ENCODE results near the gene CHD5. TPM values are rescaled to one million over a fixed set of nuclear protein-coding genes. Genes with fewer than 3 reads are reported as not detected.

Gene CHD5
- total RNA-seq, 2 donors from 2014 or later: 0.07 to 2.0 TPM

DNA sequence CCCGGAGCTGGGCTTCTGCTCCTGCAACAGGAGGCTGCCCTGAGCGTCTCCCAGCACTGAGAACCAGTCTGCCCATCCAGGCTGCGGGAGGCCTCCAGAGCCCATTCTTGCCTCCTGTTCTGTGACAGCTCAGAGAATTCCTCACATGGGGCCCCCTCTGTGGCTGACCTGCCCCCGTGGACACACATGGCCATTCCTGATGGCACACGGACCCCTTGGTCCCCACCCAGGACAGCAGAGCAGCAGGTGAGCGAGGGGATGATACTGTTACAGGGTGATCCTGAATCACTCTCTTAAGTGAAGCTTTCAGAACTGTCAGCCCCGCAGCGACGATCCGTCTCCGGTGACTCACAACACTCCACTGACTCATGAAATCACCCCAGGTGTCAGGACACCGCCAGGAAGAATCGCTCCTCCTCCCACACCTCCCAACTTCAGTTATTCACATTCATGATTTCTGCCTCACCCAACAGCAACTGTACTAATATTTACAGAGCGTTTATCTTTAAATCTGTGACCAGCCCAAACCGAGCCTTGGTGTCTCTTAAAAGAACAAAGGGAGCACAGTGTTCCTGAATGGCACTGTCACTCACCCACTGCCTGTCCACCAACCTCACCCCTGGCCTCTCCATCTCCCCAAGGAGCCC is 22.5 kb downstream of the CHD5 start:
- no peak overlapping the region for H3K27ac ChIP-seq

DNA sequence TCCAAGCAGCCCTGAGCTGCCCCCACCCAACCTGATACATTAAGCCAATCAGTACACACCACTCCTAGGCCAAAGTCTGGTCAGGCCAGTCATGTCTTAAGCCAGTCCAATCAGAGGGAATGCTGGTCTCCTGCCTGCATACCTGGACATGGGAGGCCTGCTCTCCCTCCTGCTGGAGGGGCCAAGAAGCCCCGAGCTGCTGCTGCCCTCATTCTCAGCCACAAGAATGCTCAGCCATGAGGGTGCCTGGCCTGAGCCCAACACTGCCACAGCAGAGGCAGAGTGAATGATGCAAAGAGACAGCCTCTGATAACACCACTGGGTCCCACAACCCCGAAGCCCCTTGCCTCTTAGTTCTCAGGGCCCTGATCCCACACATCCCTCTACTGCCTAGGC is 23.0 kb downstream of the CHD5 start:
- H3K9me3 ChIP-seq: no peaks in the 10 kb centered on the region
- H3K27ac ChIP-seq: no peak overlapping the region
- no peaks in the 10 kb centered on the region for H3K36me3 ChIP-seq
- DNase-seq (ENCODE audit: low spot score): no peak
- H3K4me1 ChIP-seq: no peaks in the 10 kb centered on the region
- no peak overlapping the region for H3K4me3 ChIP-seq
- no peaks in the 10 kb centered on the region for H3K27me3 ChIP-seq
- TF ChIP-seq, protein P1, sequence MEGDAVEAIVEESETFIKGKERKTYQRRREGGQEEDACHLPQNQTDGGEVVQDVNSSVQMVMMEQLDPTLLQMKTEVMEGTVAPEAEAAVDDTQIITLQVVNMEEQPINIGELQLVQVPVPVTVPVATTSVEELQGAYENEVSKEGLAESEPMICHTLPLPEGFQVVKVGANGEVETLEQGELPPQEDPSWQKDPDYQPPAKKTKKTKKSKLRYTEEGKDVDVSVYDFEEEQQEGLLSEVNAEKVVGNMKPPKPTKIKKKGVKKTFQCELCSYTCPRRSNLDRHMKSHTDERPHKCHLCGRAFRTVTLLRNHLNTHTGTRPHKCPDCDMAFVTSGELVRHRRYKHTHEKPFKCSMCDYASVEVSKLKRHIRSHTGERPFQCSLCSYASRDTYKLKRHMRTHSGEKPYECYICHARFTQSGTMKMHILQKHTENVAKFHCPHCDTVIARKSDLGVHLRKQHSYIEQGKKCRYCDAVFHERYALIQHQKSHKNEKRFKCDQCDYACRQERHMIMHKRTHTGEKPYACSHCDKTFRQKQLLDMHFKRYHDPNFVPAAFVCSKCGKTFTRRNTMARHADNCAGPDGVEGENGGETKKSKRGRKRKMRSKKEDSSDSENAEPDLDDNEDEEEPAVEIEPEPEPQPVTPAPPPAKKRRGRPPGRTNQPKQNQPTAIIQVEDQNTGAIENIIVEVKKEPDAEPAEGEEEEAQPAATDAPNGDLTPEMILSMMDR (IDR thresholded peaks at IDR 0.05): no peak

More for the DNA sequence above, 22.5 kb downstream of the CHD5 start:
- TF ChIP-seq, protein P1 (IDR thresholded peaks at IDR 0.05): no peak
- Histone ChIP-seq H3K9me3 (no peaks in the 10 kb centered on the region), H3K4me3 (no peak overlapping the region), H3K36me3 (no peaks in the 10 kb centered on the region), H3K4me1 (no peaks in the 10 kb centered on the region), H3K27me3 (no peaks in the 10 kb centered on the region)
- no peak for DNase-seq (ENCODE audit: low spot score)

DNA sequence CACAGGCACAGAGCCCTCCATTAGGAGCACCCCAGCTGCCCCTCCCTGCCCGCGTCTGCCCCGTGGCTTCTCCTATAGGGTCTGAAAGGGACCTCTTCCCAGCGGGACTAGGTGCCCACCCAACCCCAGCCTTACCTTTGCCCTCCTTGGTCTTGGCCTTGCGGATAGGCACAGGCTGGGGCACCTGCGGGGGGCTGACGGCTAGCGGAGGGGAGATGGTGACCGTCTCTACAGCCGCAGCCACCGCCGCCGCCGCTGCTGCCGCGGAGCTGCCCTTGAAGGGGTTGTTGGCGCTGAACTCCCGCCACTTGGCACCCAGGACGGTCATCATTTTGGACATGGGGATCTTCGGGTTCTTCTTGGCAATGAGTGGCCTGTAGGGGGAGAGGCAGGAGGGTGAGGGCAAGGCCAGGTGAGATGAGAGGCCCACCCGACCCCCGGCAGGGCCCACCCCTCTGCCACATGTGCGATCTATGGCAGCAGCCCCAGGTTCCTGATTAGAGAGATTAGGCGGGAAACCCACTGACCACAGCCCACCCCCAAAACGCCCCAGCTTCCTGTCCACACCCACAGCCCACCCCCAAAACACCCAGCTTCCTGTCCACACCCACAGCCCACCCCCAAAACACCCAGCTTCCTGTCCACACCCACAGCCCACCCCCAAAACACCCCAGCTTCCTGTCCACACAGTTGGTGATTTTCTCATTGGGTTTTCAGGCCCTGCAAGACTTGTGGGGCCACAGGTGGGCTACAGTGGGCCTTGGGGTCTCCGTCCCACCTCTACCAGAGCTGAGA is 25.4 kb downstream of the CHD5 start:
- Histone ChIP-seq H3K4me3 (no peak overlapping the region), H3K27ac (no peak overlapping the region), H3K36me3 (no peaks in the 10 kb centered on the region), H3K9me3 (no peaks in the 10 kb centered on the region), H3K4me1 (no peaks in the 10 kb centered on the region), H3K27me3 (no peaks in the 10 kb centered on the region)
- no peak for DNase-seq (ENCODE audit: low spot score)
- TF ChIP-seq, protein P1 (IDR thresholded peaks at IDR 0.05): no peak

DNA sequence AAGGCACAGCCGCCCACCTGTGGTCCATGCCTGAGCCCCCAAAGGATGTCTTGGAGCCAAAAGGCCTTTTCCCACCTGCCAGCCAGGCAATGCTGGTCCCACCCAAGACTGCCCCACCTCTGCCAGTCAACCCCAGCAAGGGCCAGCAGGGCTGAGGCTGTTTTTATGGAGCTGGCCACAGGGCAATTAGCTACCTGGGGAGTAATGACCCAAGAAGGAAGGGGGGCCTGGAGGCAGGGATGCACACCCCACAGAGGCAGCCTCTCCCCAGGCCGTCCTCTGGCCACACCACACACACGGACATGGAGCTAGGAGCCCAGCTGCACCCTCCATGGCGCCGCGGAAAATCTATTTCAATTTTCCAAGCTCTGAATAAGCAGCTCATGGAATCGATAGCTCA is 27.2 kb downstream of the CHD5 start:
- no peak overlapping the region for H3K4me3 ChIP-seq
- TF ChIP-seq, protein P1 (IDR thresholded peaks at IDR 0.05): no peak

DNA sequence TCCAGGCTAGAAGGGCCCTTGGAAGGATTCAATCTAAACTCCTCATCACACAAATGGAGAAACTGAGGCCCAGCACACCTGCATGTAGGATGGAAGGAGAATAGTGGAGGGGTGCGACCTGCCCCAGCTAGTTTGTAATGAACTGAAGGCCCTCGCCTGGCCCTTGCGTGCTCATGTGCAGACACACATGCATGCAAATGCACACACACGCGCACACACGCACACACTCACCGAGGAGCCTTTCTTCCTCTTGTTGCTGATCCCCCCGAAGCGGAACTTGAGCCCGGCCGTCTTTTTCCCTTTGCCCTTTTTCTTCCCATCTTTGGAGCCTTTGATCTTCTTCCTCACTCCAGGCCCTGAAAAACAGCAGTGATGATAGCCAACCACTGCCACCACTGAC is 27.9 kb downstream of the CHD5 start:
- Histone ChIP-seq H3K27me3 (peaks cover 0 to 6% of the 10 kb centered on the region in 2 donors), H3K27ac (no peak overlapping the region), H3K4me1 (peaks cover 0 to 8% of the 10 kb centered on the region in 2 donors), H3K36me3 (no peaks in the 10 kb centered on the region), H3K4me3 (no peak overlapping the region), H3K9me3 (no peaks in the 10 kb centered on the region)
- TF ChIP-seq, protein P1 (IDR thresholded peaks at IDR 0.05): no peak
- no peak for DNase-seq (ENCODE audit: low spot score)

More for the DNA sequence above, 27.2 kb downstream of the CHD5 start:
- no peak for DNase-seq (ENCODE audit: low spot score)
- H3K4me1 ChIP-seq: peaks cover 0 to 8% of the 10 kb centered on the region in 2 donors
- no peaks in the 10 kb centered on the region for H3K36me3 ChIP-seq
- H3K27ac ChIP-seq: no peak overlapping the region
- H3K9me3 ChIP-seq: no peaks in the 10 kb centered on the region
- H3K27me3 ChIP-seq: peaks cover 0 to 6% of the 10 kb centered on the region in 2 donors

Measured in right atrium auricular region (tissue), 2 donors.